HG02938 (cell line): Measurements from ENCODE around the gene PRR12.
A peak's percentile ranks its signal among the peaks of the same experiment; 100 is the strongest.

ENCODE experiments used
- ATAC-seq: cut with Tn5 transposase; IDR thresholded peaks from one replicate; pipeline ENCODE4 v1.9.1; 2021; ENCODE audit warnings: mild to moderate bottlenecking, moderate library complexity; ENCODE audit not compliant: unreplicated experiment

PRR12 gene

DNA sequence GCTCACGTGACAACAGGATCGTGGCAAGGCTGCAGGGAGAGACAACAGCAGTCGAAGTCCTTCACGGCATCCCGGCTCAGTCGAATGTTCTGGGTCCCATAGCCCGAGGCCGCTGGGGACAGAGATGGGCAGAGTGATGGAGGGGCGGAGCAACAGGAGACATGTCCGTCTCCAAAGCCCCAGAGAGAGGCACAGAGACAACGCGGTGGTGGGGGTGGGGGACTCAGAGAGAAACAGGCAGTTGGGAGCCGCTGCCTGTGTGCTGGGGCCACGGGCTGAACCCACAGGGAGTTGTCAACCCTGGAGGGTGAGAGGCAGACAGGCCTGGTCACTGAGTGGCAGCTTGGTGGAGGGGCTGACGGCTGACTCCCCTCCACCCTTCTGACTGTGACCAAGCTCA, 31.1 kb upstream of the PRR12 start:
- no peak for ATAC-seq

GRCh38 chr19:49560358-49560900, 30.6 kb upstream of the PRR12 start:
- no peak for ATAC-seq

DNA sequence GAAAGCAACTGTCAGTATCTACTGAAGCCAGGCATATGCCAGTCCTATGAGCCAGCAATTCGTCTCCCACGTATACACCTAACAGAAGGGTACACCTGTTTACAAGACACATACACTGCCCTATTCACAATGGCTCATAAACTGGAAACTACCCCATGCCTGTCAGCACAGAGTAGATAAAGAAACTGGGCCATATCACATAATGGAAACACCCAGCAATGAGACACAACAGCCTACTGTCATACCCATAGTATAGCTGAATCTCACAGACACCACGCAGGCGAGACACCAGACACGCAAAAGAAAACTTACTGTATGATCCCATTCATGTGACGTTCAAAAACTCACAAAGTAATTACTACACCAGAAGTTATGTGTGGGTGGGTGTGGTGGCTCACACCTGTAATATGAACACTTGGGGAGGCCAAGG, 26.4 kb upstream of the PRR12 start:
- ATAC-seq, result no peak

- ATAC-seq, result no peak
Measured at GRCh38 chr19:49565261-49565660, 25.7 kb upstream of the PRR12 start.

DNA sequence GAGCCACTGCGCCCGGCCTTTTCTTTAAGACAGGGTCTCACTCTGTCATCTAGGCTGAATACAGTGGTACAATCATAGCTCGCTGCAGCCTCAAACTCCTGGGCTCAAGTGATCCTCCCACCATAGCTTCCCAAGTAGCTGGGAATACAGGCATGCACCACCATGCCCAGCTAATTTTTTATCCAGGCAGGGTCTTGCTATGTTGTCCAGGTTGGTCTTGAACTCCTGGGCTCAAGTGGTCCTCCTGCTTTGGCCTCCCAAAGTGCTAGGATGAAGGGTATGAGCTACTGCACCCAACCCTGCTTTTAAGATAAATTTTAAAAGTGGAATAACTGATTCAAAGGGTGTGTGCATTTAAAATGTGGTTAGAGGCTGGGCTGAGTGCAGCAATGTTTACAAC, 24.7 kb upstream of the PRR12 start:
- no peak for ATAC-seq

GRCh38 chr19:49567861-49568441, 23.0 kb upstream of the PRR12 start:
- ATAC-seq, result no peak

- ATAC-seq, result no peak
Measured at GRCh38 chr19:49570138-49570856, 20.7 kb upstream of the PRR12 start.

GRCh38 chr19:49570997-49571676, 19.8 kb upstream of the PRR12 start:
- ATAC-seq, result no peak

GRCh38 chr19:49573009-49573408, 18.0 kb upstream of the PRR12 start:
- no peak for ATAC-seq

GRCh38 chr19:49573425-49573824, 17.6 kb upstream of the PRR12 start:
- ATAC-seq, result no peak

DNA sequence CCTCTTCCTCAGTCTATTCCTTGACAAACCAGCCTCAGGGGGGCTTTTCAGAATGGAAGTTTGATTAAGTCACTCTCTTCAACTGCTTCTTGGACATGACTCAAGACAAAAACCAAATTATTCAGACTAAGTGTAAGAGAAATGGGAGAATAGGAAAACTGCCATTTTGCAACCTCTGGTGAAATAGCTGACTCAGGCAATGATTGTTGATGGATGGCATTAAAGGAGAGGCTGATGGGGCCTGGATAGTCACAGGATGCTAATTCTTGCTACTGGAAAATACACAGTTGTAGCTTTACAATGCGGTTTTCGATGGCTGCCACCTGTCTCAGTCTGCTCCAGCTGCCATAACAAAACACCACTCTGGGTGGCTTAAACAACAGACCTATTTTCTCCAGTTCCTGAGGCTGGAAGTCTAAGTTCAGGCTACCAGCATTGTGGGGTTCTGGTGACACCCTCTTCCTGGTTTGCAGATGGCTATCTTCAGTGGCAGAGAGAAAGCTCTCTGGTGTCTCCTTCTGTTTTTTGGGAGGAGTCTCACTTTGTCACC, 16.7 kb upstream of the PRR12 start:
- ATAC-seq, result no peak

DNA sequence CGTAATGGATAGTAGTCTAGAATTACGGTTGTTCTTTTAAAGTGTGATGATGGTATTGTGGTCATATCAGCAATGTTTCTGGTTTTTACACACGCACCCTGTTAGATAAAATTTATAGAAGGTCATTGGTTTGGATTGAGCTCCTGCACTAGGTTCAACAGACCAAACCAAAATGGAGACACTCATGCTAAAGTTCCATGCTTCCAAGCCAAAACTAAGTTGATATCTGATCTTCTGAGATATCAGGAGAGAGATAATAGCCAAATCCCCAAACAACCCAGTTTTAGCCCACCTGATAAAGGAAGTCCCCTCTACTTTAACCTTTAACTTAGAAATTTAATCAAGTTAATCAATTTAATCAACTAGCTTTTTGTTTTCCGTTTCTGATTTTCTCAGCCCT, 11.8 kb upstream of the PRR12 start:
- ATAC-seq, result no peak

GRCh38 chr19:49579947-49580263, 11.1 kb upstream of the PRR12 start:
- ATAC-seq, result no peak

GRCh38 chr19:49580264-49581006, 10.5 kb upstream of the PRR12 start, which contains the start of gene NOSIP:
NOSIP (minus strand) TSS chr19:49580556; CDS start chr19:49560691, 19,865 bp downstream.
- peak; percentile 94 for ATAC-seq

DNA sequence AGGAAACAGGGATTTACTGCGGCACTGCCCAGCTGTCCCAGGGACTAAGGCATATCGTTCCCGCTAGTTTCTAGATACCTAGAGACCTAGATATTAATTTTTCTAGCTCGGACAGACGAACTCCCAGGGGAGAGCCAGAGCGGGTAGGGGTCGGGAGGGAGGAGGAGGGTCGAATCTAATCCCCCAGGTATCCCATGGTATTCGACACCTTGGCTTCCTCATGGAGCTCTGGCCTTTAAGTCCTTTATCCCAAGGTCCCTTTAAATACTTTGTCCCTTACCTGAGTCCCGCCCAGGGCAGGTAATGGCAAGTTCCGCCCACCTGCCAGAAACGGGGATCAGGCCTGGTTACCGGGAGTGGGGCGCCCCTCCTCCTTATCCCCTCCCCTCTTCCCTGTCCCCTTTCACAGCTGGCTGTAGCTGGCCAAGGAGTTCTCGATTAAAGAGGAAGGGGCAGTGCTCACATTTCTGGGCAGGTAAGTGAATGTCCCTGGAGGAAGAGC, 9.9 kb upstream of the PRR12 start, which contains the start of gene PRRG2:
TSS of gene PRRG2 (plus strand) at position 310 of the 502 bp plus-strand sequence. CDS start 1,904 bp downstream, outside the sequence.
- ATAC-seq, result no peak

GRCh38 chr19:49583239-49583638, 7.7 kb upstream of the PRR12 start:
- no peak for ATAC-seq

- no peak for ATAC-seq
Measured at GRCh38 chr19:49585023-49585422, 6.0 kb upstream of the PRR12 start.

DNA sequence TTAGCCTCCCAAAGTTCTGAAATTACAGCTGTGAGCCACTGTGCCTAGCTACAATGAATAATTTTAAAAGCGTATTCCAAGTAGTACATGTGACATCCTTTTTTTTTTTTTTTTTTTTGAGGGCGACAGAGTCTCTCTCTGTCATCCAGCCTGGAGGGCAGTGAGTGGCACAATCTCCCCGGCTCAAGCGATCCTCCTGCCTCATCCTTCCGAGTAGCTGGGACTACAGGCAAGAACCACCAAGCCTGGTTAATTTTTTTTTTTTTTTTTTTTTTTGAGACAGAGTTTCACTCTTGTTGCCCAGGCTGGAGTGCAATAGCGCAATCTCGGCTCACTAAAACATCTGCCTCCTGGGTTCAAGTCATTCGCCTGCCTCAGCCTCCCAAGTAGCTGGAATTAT, 3.8 kb upstream of the PRR12 start:
- ATAC-seq, result no peak

DNA sequence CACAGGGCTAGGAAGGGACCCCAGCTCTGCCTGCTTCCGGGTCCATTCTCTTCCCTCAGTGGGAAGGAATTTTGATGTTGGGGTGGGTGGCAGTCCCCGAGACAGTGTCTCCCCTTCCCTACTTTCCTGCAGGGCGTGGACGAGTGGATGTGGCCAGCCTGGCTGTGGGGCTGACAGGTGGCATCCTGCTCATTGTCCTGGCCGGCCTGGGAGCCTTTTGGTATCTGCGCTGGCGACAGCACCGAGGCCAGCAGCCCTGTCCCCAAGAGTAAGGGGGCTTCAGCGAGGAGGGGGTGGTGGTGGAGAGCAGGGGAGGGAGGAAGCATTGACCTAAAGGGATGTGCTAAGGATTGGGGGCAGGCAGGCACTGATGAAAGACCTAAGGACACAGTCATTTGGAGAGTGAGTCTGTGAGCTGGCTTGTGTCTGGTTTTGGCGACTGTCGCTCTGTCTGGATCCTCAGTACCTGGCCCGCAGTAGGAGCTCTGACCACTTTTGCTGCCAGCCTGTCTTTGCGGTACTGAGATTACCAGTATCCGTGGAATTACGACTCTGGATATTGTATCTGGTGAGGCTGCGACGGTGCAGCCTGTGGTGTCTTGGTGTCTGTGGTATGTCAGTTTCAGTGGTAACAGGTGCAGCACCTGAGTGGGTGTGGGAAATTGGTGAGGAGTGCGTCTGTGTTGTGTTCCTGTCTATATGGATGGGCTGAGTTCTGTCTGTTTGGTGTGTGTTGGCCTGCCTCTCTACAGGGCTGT, 2.4 kb upstream of the PRR12 start:
- no peak for ATAC-seq

DNA sequence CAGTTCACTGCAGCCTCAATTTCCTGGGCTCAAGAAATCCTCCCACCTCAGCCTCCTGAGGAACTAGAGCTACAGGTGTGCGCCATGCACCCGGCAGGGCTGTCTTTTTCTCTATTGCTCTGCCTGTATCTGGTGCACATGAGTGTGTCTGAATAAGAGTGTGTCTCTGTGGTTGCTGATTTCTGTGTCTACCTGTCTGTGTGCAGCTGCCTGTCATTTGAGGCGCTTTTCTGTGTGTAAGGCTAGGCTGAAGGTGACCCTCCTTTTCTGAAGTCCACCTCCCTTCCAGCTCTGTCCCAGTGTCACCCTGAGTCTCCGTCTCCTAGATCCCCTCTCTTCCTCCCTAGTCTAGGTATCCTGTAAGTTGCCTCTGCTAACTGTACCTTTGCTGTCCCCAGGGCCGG, 1.5 kb upstream of the PRR12 start:
- ATAC-seq, result no peak
